Astrocyte of the spinal cord (primary cell): ENCODE results near the gene ADAD2.
A peak's percentile ranks its signal among the peaks of the same experiment; 100 is the strongest.

ENCODE experiments used
- DNase-seq: peaks from one replicate; pipeline ENCODE4 v3.0.0; 2011; ENCODE audit warnings: low read depth, low spot score
- H3K4me3 ChIP-seq: 2 replicates; pipeline ENCODE4 v1.5.1; 2011; ENCODE audit warnings: low read depth, mild to moderate bottlenecking, low read length, moderate library complexity
- in situ Hi-C: cut with HindIII; loops from 2 replicates; pipeline ENCODE4 v1.10.0; 2017; ENCODE audit warnings: low sequenced_read_pairs
- TF ChIP-seq, protein P1 (sequence below): IDR thresholded peaks from 2 replicates; pipeline ENCODE4 v1.5.1; 2012; ENCODE audit warnings: low read depth, mild to moderate bottlenecking, low read length, inconsistent platforms

The ADAD2 gene

DNA sequence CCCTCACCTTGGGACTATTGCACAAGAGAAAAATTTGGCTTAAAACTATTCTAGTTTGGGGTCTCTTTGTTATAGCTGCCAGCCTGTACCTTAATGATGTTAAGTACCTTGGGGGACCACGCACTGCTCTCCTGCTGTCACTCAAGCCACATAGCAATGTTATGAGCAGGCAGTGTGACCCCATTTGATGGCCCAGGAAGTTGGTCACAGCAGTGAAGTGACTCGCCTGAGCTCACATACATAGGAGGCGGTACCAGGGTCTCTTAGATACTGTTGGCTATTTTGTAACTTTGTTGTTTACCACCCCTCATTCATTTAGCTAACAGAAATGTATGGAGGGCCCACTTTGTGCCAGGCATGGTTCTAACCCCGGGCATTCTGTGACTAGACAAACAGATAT, 32.5 kb downstream of the ADAD2 start:
- no peak overlapping the region for H3K4me3 ChIP-seq
- no peak for DNase-seq
- TF ChIP-seq, protein P1, sequence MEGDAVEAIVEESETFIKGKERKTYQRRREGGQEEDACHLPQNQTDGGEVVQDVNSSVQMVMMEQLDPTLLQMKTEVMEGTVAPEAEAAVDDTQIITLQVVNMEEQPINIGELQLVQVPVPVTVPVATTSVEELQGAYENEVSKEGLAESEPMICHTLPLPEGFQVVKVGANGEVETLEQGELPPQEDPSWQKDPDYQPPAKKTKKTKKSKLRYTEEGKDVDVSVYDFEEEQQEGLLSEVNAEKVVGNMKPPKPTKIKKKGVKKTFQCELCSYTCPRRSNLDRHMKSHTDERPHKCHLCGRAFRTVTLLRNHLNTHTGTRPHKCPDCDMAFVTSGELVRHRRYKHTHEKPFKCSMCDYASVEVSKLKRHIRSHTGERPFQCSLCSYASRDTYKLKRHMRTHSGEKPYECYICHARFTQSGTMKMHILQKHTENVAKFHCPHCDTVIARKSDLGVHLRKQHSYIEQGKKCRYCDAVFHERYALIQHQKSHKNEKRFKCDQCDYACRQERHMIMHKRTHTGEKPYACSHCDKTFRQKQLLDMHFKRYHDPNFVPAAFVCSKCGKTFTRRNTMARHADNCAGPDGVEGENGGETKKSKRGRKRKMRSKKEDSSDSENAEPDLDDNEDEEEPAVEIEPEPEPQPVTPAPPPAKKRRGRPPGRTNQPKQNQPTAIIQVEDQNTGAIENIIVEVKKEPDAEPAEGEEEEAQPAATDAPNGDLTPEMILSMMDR = no peak
- in situ Hi-C loops = no loop called here

DNA sequence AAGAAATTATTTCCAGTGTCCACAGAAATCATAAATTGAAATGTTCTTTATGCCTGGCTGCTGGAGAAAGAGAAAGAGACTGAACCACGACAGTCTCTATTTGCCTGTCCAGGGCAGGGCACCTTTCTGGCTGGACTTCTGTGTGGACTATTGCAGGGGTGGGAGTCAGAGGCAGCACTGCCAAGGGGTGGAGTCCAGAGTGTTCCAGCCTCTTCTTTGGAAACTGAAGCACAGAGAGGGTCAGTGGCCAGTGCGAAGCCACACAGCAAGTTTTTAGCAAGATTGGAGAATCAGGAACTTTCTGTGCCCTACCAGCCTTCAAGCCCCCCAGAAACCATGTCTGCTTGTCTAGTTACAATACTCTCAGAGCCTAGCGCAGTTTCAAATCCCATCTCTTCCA, 33.6 kb downstream of the ADAD2 start:
- TF ChIP-seq, protein P1 = no peak
- DNase-seq = no peak
- in situ Hi-C loops = no loop called here
- no peak overlapping the region for H3K4me3 ChIP-seq

DNA sequence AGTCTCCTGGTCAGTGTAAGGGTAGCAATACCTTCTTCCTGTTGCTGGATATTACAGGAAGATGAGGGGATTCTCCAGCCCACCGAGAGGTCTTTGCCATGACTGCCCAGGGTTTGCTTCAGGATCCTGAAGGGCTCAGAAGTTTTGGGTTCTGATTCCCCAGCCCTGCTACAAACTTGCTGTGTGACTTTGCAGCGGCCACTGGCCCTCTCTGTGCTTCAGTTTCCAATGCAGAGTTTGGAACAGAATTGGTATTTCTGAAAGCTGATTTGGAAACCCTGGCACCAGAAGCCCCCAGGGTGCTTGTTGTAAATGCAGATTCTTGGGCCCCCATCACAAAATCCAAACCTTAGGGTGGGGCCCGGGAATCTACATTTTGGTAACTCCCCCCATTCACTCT, 34.2 kb downstream of the ADAD2 start:
- TF ChIP-seq, protein P1 = no peak
- H3K4me3 ChIP-seq = no peak overlapping the region
- no peak for DNase-seq
- in situ Hi-C loops = no loop called here

DNA sequence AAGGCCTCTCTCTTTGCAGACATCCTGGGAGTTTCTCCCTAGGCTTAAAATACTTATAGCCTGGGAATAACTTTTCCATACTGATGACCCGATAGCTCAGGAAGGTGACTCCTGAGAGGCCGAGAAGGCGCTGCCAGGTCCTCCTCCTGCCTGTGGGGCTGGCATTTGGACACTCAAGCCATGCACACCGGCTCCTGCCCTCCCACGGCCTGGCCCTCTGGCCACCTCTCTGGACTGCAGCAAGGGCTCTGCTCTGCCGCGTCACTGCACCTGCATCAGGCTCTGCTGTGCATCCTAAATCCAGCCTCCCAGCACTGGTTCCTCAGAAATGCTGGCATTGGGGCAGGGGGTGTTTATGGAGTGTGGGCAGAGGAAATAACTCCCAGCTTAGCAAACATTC, 34.6 kb downstream of the ADAD2 start:
- in situ Hi-C loops = no loop called here
- H3K4me3 ChIP-seq = no peak overlapping the region
- no peak for DNase-seq
- TF ChIP-seq, protein P1 = no peak

DNA sequence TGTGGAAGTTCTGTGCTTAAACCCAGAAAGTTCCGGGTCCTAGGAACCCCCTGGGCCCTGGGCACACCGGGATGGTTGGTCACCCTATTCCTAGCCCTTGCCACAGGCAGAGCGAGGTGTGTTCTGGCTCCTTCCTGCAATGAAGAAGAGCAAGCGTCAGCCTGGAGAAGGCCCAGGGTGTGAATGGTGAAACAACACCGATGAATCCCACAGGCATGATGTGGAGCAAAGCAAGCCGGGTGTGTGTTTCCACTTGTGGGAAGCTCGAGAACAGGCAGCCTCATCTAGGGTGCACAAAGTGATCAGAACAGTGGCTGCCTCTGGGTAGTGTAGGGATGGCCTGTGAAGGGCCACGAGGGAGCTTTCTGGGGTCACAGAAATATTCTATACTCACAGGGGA, 35.1 kb downstream of the ADAD2 start:
- TF ChIP-seq, protein P1 = no peak
- in situ Hi-C loops = no loop called here
- H3K4me3 ChIP-seq = no peak overlapping the region
- DNase-seq = peak; percentile 9

DNA sequence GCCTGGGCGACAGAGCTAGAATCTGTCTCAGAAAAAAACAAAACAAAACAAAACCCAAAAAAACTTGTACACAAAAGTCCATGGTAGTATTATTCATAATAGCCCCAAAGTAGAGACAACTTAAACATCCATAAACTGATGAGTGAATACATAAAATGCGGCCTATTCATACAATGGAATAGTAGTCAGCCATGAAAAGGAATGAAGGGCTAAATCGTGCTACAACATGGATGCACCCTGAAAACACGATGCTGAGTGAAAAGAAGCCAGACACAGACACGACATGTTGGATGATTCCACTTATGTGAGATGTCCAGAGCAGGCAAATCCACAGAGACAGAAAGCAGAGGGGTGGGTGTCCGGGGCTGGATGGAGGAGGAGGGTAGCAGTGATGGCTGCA, 36.6 kb downstream of the ADAD2 start:
- H3K4me3 ChIP-seq = no peak overlapping the region
- in situ Hi-C loops = no loop called here
- TF ChIP-seq, protein P1 = no peak

DNA sequence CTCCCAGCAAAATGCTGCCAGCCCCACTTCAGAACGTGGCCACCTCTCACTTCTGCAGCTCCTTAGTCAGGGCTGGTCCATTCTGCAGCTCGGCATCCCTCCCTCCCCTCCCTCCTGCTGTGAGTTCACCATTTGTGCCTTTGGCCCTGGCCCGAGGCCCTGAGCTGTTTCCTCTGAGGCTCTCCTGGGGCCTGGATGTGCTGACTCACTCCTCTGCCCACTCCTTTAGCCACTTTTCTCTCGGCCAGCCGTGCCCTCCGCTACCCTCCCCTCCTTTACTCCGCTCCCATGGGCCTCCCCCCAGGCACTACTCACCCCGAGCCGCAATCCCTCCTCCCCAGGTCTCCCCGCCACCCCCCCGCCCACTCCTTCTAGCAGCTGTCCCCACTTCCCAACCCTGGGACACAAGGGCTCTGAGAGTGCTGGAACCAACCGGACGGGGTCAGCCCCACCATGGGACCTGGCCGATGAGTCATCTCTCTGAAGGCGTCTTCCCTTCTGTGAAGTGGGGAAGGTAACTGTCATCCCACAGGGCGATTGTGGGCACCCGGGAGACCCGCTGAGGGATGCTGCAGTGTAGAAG, 37.4 kb downstream of the ADAD2 start:
- DNase-seq = peak; percentile 91
- H3K4me3 ChIP-seq = no peak overlapping the region
- in situ Hi-C loops = no loop called here
- TF ChIP-seq, protein P1 = no peak

More for the DNA sequence above, 36.6 kb downstream of the ADAD2 start:
- no peak for DNase-seq
